Iris pigment epithelial cell (primary cell): ENCODE data around the gene VENTX.

Source experiments
- DNase-seq: peaks from one replicate; pipeline ENCODE4 v3.0.0-alpha.2; 2011; ENCODE audit warnings: low read depth

Gene VENTX, protein sequence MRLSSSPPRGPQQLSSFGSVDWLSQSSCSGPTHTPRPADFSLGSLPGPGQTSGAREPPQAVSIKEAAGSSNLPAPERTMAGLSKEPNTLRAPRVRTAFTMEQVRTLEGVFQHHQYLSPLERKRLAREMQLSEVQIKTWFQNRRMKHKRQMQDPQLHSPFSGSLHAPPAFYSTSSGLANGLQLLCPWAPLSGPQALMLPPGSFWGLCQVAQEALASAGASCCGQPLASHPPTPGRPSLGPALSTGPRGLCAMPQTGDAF

DNA sequence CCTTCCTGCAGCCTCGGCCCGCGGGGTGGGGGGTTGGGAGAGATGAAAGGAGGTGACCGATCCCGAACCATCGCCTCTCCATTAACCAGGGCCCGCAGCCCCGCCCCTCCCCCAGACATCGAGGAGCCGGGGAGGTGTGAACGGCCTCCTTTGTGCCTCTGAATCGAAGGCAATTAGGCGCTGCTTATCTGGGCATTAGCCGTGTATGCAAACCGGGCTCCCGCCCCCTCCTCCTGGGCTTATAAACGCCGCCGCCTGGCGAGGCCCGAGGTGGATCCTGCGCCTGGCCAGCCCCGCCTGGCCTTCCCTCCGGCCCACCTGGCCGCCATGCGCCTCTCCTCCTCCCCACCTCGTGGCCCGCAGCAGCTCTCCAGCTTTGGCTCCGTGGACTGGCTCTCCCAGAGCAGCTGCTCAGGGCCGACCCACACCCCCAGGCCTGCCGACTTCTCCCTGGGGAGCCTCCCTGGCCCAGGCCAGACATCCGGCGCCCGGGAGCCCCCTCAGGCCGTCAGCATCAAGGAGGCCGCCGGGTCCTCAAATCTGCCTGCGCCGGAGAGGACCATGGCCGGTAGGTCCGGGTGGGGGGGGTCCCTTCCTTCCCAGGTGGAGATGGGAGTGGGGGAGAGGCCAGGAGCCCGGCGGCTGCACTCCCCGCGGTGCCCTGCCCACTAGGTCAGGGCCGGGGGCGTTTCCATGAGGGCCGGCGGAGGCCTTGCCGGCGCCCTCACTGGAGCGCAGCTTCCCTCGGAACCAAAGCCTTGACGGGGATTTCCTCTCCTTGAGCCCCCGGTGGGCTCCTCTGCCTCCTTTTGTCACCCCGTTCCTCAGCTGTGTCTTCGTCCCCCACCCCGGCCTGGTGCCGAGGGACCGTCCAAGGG lies at the start of gene VENTX:
TSS of gene VENTX (plus strand) at position 268 of the 878 bp plus-strand sequence. CDS start at position 328, 60 bp downstream.
- no peak for DNase-seq

DNA sequence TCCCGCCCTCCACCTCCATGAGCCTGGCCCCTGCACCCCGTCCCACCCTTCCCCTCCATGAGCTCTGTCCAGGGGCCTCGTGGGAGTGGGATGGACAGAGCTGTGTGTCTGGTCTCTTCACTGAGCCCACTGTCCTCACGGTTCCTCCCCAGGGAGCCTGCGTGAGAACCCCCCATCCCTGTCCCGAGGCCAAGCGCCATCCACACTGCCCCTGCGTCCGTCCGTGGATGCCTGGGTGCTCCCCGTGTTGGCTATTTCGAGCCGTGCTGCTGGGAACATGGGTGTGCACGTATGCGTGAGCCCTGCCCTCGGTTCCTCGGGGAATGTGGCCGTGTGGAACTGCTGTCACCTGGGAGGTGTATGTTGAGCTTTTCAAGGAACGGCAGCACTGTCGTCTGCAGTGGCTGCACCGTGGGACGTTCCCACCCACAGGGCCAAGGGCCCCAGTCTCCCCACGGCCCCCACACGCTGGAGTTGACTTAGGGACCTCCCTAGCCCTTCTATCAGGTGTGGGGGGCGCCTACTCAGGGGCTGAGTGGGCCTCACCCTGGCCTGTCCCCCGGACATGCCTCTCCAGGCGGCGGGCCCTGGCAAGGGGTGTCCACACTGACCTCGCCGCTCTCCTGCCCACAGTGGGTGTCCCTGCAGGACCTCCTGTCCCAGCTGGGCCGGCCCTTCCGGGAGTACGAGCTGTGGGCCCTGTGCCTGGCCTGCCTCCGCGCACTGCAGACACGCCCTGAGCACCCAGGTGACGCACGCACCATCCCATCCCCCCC lies 49.6 kb upstream of the VENTX start:
- DNase-seq: no peak

- no peak for DNase-seq
These were observed 48.4 kb upstream of the VENTX start for GRCh38 chr10:133189256-133189655.

GRCh38 chr10:133189726-133190125 lies 47.9 kb upstream of the VENTX start:
- no peak for DNase-seq

DNA sequence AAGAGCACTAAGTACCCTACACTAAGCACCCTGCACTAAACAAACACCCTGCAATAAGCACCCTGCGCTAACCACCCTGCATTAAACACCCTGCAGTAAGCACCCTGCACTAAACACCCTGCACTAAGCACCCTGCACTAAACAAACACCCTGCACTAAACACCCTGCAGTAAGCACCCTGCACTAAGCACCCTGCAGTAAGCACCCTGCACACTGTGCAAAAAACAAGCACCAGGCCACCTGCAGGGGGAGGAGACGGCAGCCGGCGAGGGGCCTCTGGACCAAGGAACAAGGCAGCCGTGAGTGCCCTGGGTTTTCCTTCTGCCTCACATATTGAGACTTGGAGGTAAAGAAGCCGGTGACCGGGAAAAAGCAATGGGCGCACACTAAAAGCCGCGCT lies 47.4 kb upstream of the VENTX start:
- no peak for DNase-seq

GRCh38 chr10:133191651-133192050 lies 46.0 kb upstream of the VENTX start:
- no peak for DNase-seq

DNA sequence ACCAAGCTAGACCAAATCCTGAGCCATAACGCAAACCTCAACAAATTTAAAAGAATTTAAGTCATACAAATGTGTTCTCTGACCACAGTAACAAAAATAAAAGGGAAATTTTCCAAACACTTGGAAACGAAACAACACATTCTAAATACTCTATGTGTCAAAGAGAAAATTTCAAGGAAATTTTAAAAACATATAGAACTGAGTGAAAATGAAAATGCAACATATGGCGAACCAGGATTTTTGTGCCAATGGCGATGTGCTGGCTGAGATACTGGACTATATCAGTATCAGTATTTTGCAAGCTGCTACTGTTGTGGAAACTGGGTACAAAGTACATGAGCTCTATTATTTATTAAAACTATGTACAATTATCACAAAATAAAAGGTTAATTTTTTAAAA lies 43.5 kb upstream of the VENTX start:
- no peak for DNase-seq

GRCh38 chr10:133195096-133195495 lies 42.6 kb upstream of the VENTX start:
- DNase-seq: no peak

DNA sequence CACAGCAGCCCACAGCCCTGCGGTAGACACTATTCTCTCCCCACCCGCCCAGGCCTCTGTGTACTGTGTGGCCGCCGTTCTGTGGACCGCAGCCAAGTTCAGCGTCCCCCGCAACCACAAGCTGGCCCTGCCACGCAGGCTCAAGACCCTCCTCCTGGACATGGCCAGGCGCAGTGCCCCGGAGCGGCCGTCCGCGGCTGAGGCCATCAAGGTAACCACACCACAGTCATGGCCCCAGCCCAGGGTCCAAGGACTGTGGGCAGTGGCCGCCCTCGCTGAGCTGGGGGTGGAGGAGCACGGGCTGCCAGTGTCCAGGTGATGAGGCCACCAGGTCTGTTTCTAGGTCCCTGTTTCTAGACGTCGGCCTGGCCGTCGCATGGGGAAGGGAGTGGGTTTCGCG lies 42.0 kb upstream of the VENTX start:
- DNase-seq: no peak

- no peak for DNase-seq
These were observed 41.3 kb upstream of the VENTX start for GRCh38 chr10:133196221-133196915.

GRCh38 chr10:133196936-133197758 lies 40.5 kb upstream of the VENTX start:
- no peak for DNase-seq

DNA sequence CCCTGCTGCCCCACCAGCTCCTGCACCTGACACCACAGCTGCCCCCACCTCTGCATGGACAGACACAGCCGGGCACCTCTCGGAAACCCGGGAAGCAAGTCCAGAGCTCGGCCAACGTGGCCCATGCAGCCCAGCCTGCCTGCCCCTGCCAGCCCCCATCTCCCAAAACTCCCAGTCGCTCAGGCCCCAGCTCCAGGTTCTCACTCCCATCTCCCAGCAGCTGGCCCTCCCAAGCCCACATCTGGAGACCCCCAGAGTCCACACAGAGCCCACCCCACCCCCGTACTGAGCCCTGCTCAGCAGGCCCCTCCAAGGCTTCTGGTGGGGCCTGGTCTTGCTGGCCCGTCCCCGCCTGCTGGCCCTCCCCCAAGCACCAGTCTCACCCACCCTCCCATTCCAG lies 39.9 kb upstream of the VENTX start:
- DNase-seq: no peak

GRCh38 chr10:133198206-133198605 lies 39.4 kb upstream of the VENTX start:
- DNase-seq: no peak

- DNase-seq: no peak
These were observed 38.8 kb upstream of the VENTX start for GRCh38 chr10:133198621-133199487.

GRCh38 chr10:133199488-133199885 lies 38.2 kb upstream of the VENTX start:
- no peak for DNase-seq

DNA sequence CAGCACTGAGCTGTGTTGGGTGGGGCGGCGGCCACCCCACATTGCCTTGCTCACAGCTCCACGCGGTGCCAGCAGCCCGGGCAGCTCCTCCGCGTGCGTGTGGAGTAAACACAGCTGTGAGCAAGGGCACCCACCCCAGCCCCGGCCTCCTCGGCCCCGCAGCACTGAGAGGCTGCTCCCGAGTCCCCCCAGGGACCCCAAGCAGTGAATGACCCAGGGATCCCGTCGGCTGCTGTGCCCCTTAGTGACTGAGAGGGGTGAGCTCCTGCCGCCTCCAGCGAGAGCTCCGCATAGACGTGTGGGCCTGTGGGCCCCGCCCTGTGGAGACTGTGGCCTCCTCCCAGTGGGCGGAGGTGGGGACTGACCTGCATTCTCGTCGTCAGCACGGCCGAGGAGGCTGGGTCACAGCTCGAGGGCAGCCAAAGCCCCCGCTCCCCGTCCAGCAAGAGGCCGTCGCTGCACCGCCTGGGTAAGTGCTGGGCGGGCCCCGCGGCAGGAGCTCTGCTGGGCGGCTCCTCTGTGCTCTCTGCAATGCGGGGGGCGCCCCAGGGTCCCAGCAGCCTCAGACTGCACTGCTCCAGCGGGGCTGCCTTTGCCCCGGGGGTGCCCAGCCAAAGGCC lies 37.6 kb upstream of the VENTX start:
- no peak for DNase-seq

DNA sequence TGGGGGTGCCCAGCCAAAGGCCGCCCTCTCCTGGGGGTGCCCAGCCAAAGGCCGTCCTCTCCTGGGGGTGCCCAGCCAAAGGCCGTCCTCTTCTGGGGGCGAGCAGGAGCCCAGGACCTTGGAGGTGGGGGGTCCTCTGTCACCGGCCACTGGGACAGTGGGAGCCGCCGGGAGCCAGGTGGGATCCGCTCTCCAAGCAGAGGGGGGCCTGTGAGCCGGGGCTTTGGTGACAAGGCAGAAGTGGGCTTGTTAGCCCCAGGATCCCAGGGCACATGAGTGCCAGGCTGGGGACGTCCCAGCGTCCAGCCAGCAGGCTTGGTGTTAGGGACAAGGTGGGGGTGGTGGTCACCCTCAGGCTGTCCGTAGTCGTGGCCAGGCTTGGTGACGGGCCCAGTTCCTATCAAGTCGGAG lies 37.0 kb upstream of the VENTX start:
- no peak for DNase-seq

DNA sequence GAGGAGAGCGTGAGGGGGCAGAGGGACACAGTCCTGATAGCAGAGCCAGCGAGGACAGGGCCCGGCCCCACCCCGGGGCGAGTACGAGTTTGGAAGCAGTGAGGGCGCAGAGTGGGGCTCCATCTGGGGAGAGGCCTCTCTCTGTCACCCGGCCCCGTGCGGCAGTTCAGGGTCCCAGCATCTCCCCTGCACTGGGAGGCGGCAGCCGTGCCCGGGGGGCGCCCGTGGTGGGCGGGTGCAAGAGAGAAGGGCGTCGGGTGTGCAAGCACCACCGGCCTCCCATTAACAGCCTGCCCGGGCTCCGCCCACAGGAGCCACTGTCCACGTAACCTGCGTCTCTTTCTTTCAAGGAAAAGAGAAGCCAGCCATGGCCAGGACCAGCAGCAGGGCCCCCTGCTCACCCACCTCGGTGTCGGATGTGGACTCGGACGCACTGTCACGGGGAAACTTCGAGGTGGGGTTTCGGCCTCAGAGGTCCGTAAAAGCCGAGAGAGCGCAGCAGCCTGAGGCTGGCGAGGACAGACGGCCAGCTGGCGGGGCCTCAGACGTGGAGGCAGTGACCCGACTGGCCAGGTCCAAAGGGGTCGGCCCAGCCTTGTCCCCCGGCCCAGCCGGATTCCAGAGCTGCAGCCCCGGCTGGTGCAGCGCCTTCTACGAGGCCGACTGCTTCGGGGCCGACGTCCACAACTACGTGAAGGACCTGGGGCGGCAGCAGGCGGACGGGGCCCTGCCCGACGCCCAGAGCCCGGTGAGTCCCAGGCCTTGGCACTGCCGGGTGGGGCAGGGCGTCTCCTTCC lies 36.3 kb upstream of the VENTX start:
- no peak for DNase-seq
